Muscle layer of colon (tissue), 2 donors: Measurements from ENCODE around the gene EPOP.
A peak's percentile ranks its signal among the peaks of the same experiment; 100 is the strongest.

Experiments used
- H3K27ac ChIP-seq: one replicate; pipeline ENCODE4 v1.7.0; 2013; ENCODE audit warnings: low read depth, mild to moderate bottlenecking, low read length, moderate library complexity
- H3K27me3 ChIP-seq, 2 donors: one replicate each; pipeline ENCODE4 v1.7.0; 2013; ENCODE audit warnings: low read length in 2 of 2, mild to moderate bottlenecking in 2 of 2; ENCODE audit not compliant: insufficient read depth in 2 of 2, control insufficient read depth in 1 of 2
- H3K36me3 ChIP-seq: one replicate; pipeline ENCODE4 v1.7.0; 2013; ENCODE audit warnings: mild to moderate bottlenecking, low read length; ENCODE audit not compliant: insufficient read depth
- H3K4me1 ChIP-seq: one replicate; pipeline ENCODE4 v1.7.0; 2013; ENCODE audit warnings: mild to moderate bottlenecking, low read length; ENCODE audit not compliant: insufficient read depth
- H3K4me3 ChIP-seq, 2 donors: one replicate each; pipeline ENCODE4 v1.7.0; 2013; ENCODE audit warnings: low read length in 2 of 2, low read depth in 1 of 2, mild to moderate bottlenecking in 1 of 2, moderate library complexity in 1 of 2
- H3K9ac ChIP-seq: one replicate; pipeline ENCODE4 v1.7.0; 2013; ENCODE audit warnings: low read length
- H3K9me3 ChIP-seq: one replicate; pipeline ENCODE4 v1.7.0; 2013; ENCODE audit warnings: mild to moderate bottlenecking, low read length
- donor health status: abdominal sarcoma.
- donor health status: Adenocarcinoma of cecum.

EPOP gene

DNA sequence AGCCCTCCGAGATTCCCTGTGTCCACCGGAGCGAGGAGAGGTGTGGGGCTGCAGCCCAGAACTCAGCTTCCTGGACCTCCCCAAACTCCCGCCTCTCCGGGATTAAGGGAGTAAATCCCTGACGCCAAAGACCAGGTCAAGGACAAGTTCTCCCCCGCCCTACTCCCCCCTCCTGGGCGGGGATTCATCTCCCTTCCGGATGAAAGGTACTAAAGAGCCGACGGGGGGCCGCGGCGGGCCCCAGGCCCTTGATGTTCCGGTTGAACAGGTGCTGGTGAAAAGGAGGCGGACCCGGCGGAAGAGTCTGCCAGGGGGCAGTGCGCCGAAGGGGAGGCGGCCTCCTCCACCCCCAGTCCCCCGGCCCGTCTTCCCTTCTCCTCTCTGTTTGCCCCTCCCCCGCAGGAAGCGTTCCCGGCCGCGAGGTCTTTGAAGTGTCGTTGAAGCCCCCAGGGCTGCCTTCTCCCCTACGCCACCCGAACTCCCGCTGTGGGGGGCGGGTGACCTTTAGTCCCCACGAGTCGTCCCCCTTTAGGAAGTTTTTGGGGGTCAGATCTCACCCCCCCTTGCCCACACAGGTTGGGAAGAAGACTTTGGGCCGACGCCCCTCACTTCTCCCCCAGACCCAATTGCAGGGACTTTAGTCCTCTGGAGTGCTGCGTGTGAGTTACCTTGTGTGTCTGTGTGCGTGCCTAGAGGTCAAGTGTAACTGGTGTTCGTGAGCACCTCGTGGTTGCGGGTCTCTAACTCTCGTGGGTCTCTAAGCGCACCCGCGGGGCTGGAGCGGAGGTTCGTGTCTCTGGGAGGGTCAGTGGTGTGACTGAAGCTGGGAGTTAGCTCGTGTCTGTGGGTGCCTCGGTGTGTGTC, 29.2 kb upstream of the EPOP start:
- Histone ChIP-seq H3K4me3 (peak overlapping the region; percentile 75 to 96), H3K9me3 (no peaks in the 10 kb centered on the region), H3K27ac (peak overlapping the region; percentile 97), H3K4me1 (peaks cover 35% of the 10 kb centered on the region), H3K36me3 (peaks cover 7% of the 10 kb centered on the region), H3K9ac (peak overlapping the region; percentile 97), H3K27me3 (no peaks in the 10 kb centered on the region)

DNA sequence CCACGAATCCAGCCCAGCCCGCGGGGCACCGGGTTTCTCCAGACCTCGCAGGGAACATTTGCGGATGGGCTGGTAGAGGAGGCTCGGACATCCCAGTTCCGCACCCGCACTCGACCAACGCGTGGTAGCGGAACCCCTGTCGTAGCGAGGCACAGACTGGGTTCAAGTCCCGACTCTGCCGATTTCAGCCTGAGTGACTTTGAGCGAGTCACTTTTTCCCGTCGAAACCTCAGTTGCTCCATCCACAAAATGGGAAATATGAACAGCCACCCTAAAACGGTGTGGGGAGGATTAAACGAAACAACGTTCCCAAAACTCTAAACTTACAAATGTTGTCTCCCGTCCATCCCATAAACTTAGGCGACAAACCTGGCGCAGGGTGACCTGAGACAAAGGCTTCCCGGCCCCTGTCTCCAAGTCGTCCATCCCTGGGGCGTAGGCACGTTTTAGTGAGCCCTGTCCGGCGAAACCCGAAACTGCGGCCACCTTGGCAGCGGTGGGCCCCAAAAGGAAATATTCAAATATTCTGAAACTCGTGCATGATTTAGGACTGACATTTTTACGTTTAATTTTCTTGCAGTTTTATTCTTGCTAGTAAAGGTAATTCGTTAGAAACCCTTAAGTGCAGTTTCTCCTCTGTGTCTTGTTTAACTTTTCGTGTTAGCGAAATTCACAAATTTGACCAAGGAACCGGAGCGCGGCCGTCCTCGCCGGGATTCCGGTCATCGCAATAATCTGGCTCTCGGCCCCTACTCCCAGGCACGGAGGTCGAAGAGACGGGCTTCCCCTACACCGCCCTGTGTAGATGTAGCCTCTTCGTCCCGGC, 28.4 kb upstream of the EPOP start:
- Histone ChIP-seq H3K9ac (peak overlapping the region; percentile 97), H3K4me3 (peak overlapping the region; percentile 75 to 96), H3K27ac (peak overlapping the region; percentile 97), H3K9me3 (no peaks in the 10 kb centered on the region), H3K4me1 (peaks cover 35% of the 10 kb centered on the region), H3K27me3 (no peaks in the 10 kb centered on the region), H3K36me3 (peaks cover 5% of the 10 kb centered on the region)

DNA sequence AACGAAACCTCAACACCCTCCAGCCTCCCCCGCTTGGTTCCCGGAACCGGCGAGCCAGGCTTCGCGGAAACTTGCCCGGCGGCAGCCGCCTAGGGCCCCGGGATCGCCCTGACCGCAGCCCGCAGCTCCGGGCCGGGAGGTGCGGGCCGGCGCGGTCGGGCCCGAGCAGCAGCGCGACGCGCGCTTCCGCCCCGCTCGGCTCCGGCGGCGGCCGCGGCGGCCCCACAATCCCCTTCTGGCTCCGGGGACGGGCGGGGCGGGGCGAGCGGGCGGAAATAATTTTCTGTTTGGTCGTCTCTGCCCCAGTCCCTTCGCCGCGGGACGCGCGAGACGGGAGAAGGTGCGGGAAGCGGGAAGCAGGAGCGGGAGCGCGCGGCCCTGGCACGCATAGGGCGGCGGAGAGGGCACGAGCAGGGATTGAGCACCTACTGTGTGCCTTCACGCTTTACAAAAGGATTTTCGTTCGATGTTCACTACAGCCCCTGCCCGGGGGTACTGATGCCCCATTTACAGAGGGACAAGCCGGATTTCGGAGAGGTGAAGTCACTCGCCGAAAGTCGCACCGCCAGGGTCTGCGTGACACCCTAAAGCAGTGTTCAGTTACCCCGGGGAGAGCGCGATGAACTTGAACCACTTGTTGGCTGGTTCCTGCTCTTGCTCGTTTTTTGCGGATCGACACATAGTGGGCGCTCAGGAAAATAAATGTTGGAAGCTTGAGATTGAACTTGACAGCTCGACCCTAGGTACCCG, 27.6 kb upstream of the EPOP start:
- H3K4me1 ChIP-seq, result peaks cover 35% of the 10 kb centered on the region
- H3K27me3 ChIP-seq, result no peaks in the 10 kb centered on the region
- peak overlapping the region; percentile 75 to 96 for H3K4me3 ChIP-seq
- no peaks in the 10 kb centered on the region for H3K36me3 ChIP-seq
- H3K9me3 ChIP-seq, result no peaks in the 10 kb centered on the region
- peak overlapping the region; percentile 97 for H3K27ac ChIP-seq
- peak overlapping the region; percentile 97 for H3K9ac ChIP-seq

DNA sequence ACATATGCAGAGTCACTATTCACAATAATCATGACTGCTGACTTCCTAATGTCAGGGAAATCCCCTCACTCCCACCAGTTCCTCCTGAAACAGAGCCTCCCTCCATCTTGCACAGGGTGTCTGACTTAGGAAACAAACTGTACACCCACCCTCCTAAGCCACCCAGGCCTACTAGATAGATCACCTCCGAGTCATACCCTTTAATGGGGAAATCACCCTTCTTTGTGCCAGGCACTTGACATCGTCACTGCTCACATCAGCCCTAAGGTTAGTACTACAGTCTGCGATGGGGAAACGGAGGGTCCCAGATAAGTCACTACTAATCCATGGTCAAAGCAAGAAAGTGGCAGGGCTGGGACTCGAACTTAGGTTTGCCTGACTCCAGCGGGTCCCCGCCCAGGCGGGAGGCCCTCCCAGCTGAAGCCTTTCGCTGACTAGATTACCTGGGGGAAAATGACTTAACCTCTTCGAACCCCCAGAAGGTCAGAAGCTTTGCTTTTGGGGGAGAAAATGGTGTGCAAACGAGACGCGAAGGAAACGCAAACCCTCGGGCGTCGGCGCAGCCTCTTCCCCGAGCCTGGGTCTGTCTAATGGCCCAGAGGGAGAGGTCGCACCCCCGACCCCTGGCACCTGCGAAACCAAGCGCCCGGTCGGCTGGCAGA, 26.9 kb upstream of the EPOP start:
- peaks cover 28% of the 10 kb centered on the region for H3K4me1 ChIP-seq
- no peaks in the 10 kb centered on the region for H3K27me3 ChIP-seq
- no peaks in the 10 kb centered on the region for H3K36me3 ChIP-seq
- H3K9ac ChIP-seq, result peak overlapping the region; percentile 77
- H3K4me3 ChIP-seq, result peak overlapping the region; percentile 66 to 88
- H3K27ac ChIP-seq, result peak overlapping the region; percentile 97
- no peaks in the 10 kb centered on the region for H3K9me3 ChIP-seq

DNA sequence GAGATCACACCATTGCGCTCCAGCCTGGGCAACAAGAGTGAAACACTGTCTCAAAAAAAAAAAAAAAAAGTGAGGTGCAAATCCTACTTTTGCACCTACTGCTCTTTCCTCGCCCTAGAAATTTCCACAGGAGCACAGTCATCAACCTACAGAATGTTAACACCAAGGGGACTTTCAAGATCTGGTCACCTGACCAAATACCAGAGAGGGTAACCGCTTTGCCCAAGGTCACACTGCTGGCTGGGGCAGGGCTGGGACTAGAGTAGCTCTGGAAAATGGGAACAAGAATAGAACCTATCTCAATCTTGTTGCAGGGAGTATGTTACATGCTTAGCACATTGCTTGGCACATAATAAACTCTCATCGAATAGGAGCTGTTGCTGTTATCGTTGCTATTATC, 24.0 kb upstream of the EPOP start:
- Histone ChIP-seq H3K9me3 (no peaks in the 10 kb centered on the region), H3K27ac (no peak overlapping the region), H3K27me3 (no peaks in the 10 kb centered on the region), H3K36me3 (no peaks in the 10 kb centered on the region), H3K9ac (no peak overlapping the region), H3K4me1 (peaks cover 24% of the 10 kb centered on the region), H3K4me3 (no peak overlapping the region)

DNA sequence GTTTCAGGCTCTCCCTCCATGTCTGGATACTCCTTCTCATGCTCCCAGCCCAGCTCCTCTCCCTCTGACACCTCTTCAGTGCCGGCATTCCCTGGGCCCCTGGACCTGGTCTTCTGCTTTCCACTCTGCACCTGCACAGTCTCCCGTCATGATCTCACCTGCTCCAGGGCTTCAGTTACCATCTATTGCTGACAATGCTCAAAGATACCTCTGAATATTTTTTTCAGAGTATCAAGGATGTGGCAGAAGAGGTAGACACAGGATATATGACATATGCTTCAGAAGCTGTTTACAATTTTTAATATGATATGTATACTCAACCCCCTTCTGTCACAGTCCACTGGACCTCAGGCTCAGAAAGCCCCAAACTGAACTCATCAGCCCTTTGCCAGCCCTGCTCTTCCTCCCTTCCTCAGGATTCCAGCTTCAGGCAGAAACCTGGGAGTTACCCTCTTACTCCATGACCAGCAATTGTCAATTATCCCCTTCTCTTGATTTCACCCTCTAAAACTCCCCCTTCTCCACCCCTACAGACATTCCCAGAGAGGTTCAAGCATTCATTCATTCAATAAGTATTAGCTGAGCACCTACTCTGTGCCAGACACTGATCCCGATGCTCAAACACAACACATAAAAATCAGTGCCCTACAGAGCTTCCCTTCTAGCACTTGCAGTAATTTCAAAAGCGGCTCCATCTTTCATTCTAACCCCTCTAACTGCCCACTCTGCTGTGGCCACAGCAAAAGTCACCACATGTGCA, 22.5 kb upstream of the EPOP start:
- Histone ChIP-seq H3K9me3 (no peaks in the 10 kb centered on the region), H3K4me1 (peaks cover 27% of the 10 kb centered on the region), H3K4me3 (no peak overlapping the region), H3K27me3 (no peaks in the 10 kb centered on the region), H3K36me3 (no peaks in the 10 kb centered on the region), H3K9ac (no peak overlapping the region), H3K27ac (no peak overlapping the region)

DNA sequence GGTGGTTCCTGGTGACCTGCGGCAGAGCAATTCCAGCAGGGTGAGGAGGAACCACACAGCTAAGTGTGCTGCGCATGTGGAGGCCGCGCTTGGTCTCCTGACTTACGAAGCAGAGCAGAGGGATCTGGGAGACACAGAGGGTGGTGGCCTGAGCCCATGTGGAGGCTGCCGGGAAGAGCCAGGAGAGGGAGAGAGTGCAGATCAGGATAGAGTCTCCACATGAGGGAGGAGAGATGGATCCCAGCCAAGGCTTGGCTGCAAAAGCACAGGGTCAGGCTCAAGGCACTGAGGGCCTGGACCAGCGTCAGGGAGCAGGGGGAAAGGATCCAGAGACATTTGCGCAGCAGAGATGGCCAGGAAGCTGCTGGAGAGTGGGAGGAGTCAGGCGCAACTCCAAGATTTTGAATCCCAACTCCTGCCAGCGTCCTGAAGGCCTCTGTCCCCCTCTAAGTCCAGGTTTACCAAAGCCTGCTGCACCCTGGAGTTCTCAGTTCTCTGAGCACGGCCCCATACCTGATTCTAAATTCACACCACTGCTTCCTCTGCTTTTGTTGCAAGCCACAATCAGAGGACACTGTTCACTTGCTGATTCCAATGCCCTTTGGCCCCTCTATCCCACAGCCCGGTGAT, 19.1 kb upstream of the EPOP start:
- H3K36me3 ChIP-seq, result no peaks in the 10 kb centered on the region
- peak overlapping the region; percentile 50 for H3K9ac ChIP-seq
- peaks cover 16% of the 10 kb centered on the region for H3K4me1 ChIP-seq
- no peaks in the 10 kb centered on the region for H3K9me3 ChIP-seq
- peak overlapping the region; percentile 92 for H3K27ac ChIP-seq
- peak overlapping the region in 1 of 2 donors; percentile 29 for H3K4me3 ChIP-seq
- no peaks in the 10 kb centered on the region for H3K27me3 ChIP-seq

DNA sequence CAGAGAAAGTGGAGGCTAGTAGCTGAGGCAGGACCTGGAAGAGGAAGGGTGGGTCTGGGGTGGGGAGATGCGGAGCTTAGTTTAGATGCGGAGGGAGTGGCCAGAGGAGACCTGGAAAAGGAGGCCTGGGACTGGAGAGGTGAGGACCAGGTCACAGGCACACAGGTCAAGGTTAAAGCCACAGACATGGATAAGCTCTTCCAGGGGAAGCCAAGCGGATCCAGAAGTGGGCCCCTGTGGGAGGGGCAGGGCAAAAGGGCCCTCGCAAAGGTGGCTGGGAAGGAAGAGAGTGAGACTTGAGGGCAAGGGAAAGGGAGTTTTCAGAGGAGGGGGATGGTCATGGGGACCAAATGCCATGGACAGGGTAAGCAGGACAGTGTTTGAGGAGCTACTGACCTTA, 16.4 kb upstream of the EPOP start:
- H3K4me3 ChIP-seq, result no peak overlapping the region
- H3K27ac ChIP-seq, result no peak overlapping the region
- no peaks in the 10 kb centered on the region for H3K27me3 ChIP-seq
- H3K9ac ChIP-seq, result no peak overlapping the region
- H3K36me3 ChIP-seq, result no peaks in the 10 kb centered on the region
- no peaks in the 10 kb centered on the region for H3K9me3 ChIP-seq
- H3K4me1 ChIP-seq, result peaks cover 16% of the 10 kb centered on the region

DNA sequence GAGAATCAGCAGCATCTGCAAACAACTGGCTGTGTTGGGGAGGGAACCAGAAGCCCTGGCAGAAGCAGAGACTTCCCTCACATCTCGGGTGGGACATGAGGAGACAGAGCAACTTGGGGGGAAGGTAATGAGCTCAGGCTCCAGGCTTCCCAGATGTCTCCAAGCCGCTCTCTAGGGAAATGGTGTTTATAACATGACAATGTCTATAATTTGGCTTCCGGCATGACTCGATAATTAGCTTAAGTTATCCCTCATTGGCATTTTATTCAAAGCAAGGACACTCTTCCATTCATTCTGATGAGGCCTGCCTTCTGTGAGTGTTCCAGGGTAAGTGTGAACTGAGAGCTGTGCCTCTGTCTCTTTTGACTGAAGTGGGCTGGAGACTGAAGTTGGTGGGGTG, 15.6 kb upstream of the EPOP start:
- Histone ChIP-seq H3K4me3 (no peak overlapping the region), H3K27me3 (no peaks in the 10 kb centered on the region), H3K9me3 (no peaks in the 10 kb centered on the region), H3K27ac (no peak overlapping the region), H3K9ac (no peak overlapping the region), H3K36me3 (no peaks in the 10 kb centered on the region), H3K4me1 (peaks cover 16% of the 10 kb centered on the region)

DNA sequence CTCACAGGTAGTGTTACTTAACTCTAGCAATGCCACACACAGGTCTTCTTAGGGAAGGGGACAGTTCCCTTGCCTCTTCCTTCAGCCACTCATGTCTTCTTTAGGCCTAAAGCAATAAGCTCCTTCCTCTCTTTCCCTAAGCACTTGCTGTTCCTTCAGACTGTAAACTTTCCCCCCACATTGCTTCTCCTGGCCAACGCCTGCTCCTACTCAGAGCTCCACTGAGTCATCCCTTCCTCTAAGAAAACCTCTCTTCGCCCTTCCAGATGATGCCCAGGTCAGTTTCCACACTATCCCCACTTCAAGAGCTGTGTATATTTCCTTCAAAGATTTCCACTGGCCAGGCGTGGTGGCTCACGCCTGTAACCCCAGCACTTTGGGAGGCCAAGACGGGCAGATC, 12.5 kb upstream of the EPOP start:
- no peak overlapping the region for H3K27ac ChIP-seq
- H3K4me3 ChIP-seq, result no peak overlapping the region
- no peaks in the 10 kb centered on the region for H3K4me1 ChIP-seq
- H3K36me3 ChIP-seq, result no peaks in the 10 kb centered on the region
- no peaks in the 10 kb centered on the region for H3K9me3 ChIP-seq
- H3K27me3 ChIP-seq, result no peaks in the 10 kb centered on the region
- no peak overlapping the region for H3K9ac ChIP-seq
